Raji (cell line): ENCODE results near the gene OSGEP.

ENCODE experiments used
- POLR2A ChIP-seq: IDR thresholded peaks from 2 replicates; pipeline ENCODE4 v1.6.1; 2011; ENCODE audit warnings: low read depth, low read length, control low read depth; ENCODE audit not compliant: insufficient read depth

Gene OSGEP

GRCh38 chr14:20455355-20456300 lies 1.0 kb upstream of the OSGEP start:
- TF ChIP-seq POLR2A: no peak

GRCh38 chr14:20446889-20447288 lies 7.7 kb downstream of the OSGEP start:
- TF ChIP-seq POLR2A: no peak

- no peak for TF ChIP-seq POLR2A
These were observed 13.2 kb downstream of the OSGEP start for GRCh38 chr14:20441461-20441860.

GRCh38 chr14:20440882-20441281 lies 13.7 kb downstream of the OSGEP start:
- no peak for TF ChIP-seq POLR2A

- TF ChIP-seq POLR2A: no peak
These were observed 14.1 kb downstream of the OSGEP start for GRCh38 chr14:20440465-20440864.

- no peak for TF ChIP-seq POLR2A
These were observed 15.9 kb downstream of the OSGEP start for GRCh38 chr14:20438664-20439063.

- TF ChIP-seq POLR2A: no peak
These were observed 18.3 kb downstream of the OSGEP start for GRCh38 chr14:20436363-20436755.

- no peak for TF ChIP-seq POLR2A
These were observed 18.8 kb downstream of the OSGEP start, which contains the start of gene KLHL33 for GRCh38 chr14:20435582-20436362. TSS of gene KLHL33 (minus strand) at chr14:20436166. CDS start at chr14:20435811, 355 bp downstream.

GRCh38 chr14:20434701-20435581 lies 19.7 kb downstream of the OSGEP start:
- no peak for TF ChIP-seq POLR2A

- no peak for TF ChIP-seq POLR2A
These were observed 24.6 kb downstream of the OSGEP start for GRCh38 chr14:20429801-20430669.

GRCh38 chr14:20428802-20429201 lies 25.8 kb downstream of the OSGEP start:
- no peak for TF ChIP-seq POLR2A

- TF ChIP-seq POLR2A: no peak
These were observed 26.6 kb downstream of the OSGEP start for GRCh38 chr14:20428010-20428365.

- TF ChIP-seq POLR2A: no peak
These were observed 27.2 kb downstream of the OSGEP start for GRCh38 chr14:20427231-20428009.
